HG02938 (cell line): ENCODE results near the gene TOP1.

ENCODE experiments used
- ATAC-seq: cut with Tn5 transposase; IDR thresholded peaks from one replicate; pipeline ENCODE4 v1.9.1; 2021; ENCODE audit warnings: mild to moderate bottlenecking, moderate library complexity; ENCODE audit not compliant: unreplicated experiment

TOP1 gene

GRCh38 chr20:41032271-41032670 is 3.6 kb downstream of the TOP1 start:
- ATAC-seq = no peak

GRCh38 chr20:41034239-41034638 is 5.6 kb downstream of the TOP1 start:
- no peak for ATAC-seq

- no peak for ATAC-seq
Observed at GRCh38 chr20:41035207-41035606, 6.6 kb downstream of the TOP1 start.

GRCh38 chr20:41037179-41037578 is 8.6 kb downstream of the TOP1 start:
- ATAC-seq = no peak

- ATAC-seq = no peak
Observed at GRCh38 chr20:41038149-41038877, 9.7 kb downstream of the TOP1 start.

GRCh38 chr20:41038878-41039404 is 10.3 kb downstream of the TOP1 start:
- no peak for ATAC-seq

- ATAC-seq = no peak
Observed at GRCh38 chr20:41040855-41041254, 12.2 kb downstream of the TOP1 start.

- no peak for ATAC-seq
Observed at GRCh38 chr20:41041693-41042092, 13.1 kb downstream of the TOP1 start.

GRCh38 chr20:41044409-41045062 is 15.9 kb downstream of the TOP1 start:
- ATAC-seq = no peak

GRCh38 chr20:41045671-41046070 is 17.0 kb downstream of the TOP1 start:
- ATAC-seq = no peak

- ATAC-seq = no peak
Observed at GRCh38 chr20:41046716-41047115, 18.1 kb downstream of the TOP1 start.

- ATAC-seq = peak; percentile 13
Observed at GRCh38 chr20:41047279-41047974, 18.8 kb downstream of the TOP1 start.

GRCh38 chr20:41047975-41048305 is 19.3 kb downstream of the TOP1 start:
- peak; percentile 36 for ATAC-seq

- ATAC-seq = peak; percentile 7
Observed at GRCh38 chr20:41048461-41049301, 20.1 kb downstream of the TOP1 start.

GRCh38 chr20:41049451-41049850 is 20.8 kb downstream of the TOP1 start:
- ATAC-seq = no peak

GRCh38 chr20:41050361-41051008 is 21.9 kb downstream of the TOP1 start:
- ATAC-seq = no peak

GRCh38 chr20:41051009-41051825 is 22.6 kb downstream of the TOP1 start:
- ATAC-seq = no peak

- no peak for ATAC-seq
Observed at GRCh38 chr20:41052742-41053419, 24.3 kb downstream of the TOP1 start.
